IMR-90 (cell line): ENCODE measurements around the gene CLSTN1. TPM values are rescaled to one million over a fixed set of nuclear protein-coding genes. Genes with fewer than 3 reads are reported as not detected.

Experiments used
- ATAC-seq: fragments of 200-7000 bp; cut with Tn5 transposase; 2 replicates; pipeline ENCODE4 v1.9.1; 2020; ENCODE audit warnings: low read depth, mild to moderate bottlenecking, moderate library complexity
- BruUV-seq: library from RNA; stranded (reverse); fragments of 400-500 nt; replicated peaks from 2 replicates; lab custom pipeline; 2021; lab: Mats Ljungman, UMichigan
- CTCF ChIA-PET: fragments of 300-600 bp; formaldehyde crosslinking; extraction: SDS; loops from one replicate; lab custom pipeline; 2021; ENCODE audit warnings: antibody characterized with exemption; lab: Yijun Ruan, JAX
- POLR2A ChIA-PET: fragments of 300-600 bp; sonication (Branson Sonifier 250); formaldehyde crosslinking; loops from one replicate; lab custom pipeline; 2022; ENCODE audit warnings: antibody characterized with exemption; ENCODE audit not compliant: unreplicated experiment; lab: Charles Lee
- DNase-seq: peaks from one replicate; pipeline ENCODE4 v3.0.0; 2013
- H2AFZ ChIP-seq: replicated peaks from 2 replicates; pipeline ENCODE3; 2013; ENCODE audit warnings: low read length, mild to moderate bottlenecking; ENCODE audit not compliant: poor library complexity
- H2AK5ac ChIP-seq: 2 replicates; pipeline ENCODE4 v1.6.1; 2013; ENCODE audit warnings: low read depth, low read length, inconsistent platforms
- H2AK9ac ChIP-seq: replicated peaks from 2 replicates; pipeline ENCODE3; 2013; ENCODE audit warnings: mild to moderate bottlenecking, low read depth, low read length, moderate library complexity; ENCODE audit not compliant: poor library complexity
- H2BK120ac ChIP-seq: 2 replicates; pipeline ENCODE4 v1.6.1; 2013; ENCODE audit warnings: low read depth, low read length, inconsistent platforms
- H2BK15ac ChIP-seq: 3 replicates; pipeline ENCODE4 v1.6.1; 2013; ENCODE audit warnings: low read depth, low read length, inconsistent platforms
- H2BK20ac ChIP-seq: 2 replicates; pipeline ENCODE4 v1.6.1; 2013; ENCODE audit warnings: low read depth, mild to moderate bottlenecking, inconsistent platforms, low read length, moderate library complexity
- H2BK5ac ChIP-seq: 2 replicates; pipeline ENCODE4 v1.6.1; 2013; ENCODE audit warnings: mild to moderate bottlenecking, low read depth, low read length, inconsistent platforms; ENCODE audit not compliant: poor library complexity, severe bottlenecking
- H3K14ac ChIP-seq: replicated peaks from 2 replicates; pipeline ENCODE4 v1.6.1; 2013; ENCODE audit warnings: low read depth, low read length, inconsistent platforms
- H3K18ac ChIP-seq: 2 replicates; pipeline ENCODE4 v1.6.1; 2013; ENCODE audit warnings: low read depth, low read length, control low read depth
- H3K23ac ChIP-seq: 2 replicates; pipeline ENCODE4 v1.6.1; 2013; ENCODE audit warnings: low read depth, low read length, inconsistent platforms
- H3K27ac ChIP-seq: 2 replicates; pipeline ENCODE4 v1.5.1; 2013; ENCODE audit warnings: mild to moderate bottlenecking, control low read depth, low read length; ENCODE audit not compliant: insufficient read depth
- H3K27me3 ChIP-seq: 2 replicates; pipeline ENCODE4 v1.6.1; 2013; ENCODE audit warnings: low read length; ENCODE audit not compliant: control insufficient read depth, insufficient read depth
- H3K36me3 ChIP-seq: 2 replicates; pipeline ENCODE4 v1.6.1; 2013; ENCODE audit warnings: low read length, mixed read lengths; ENCODE audit not compliant: control insufficient read depth, insufficient read depth
- H3K4ac ChIP-seq: 2 replicates; pipeline ENCODE4 v1.6.1; 2013; ENCODE audit warnings: low read depth, low read length, inconsistent platforms
- H3K4me1 ChIP-seq: 2 replicates; pipeline ENCODE4 v1.6.1; 2013; ENCODE audit warnings: low read length, mixed read lengths; ENCODE audit not compliant: control insufficient read depth, insufficient read depth
- H3K4me2 ChIP-seq: 2 replicates; pipeline ENCODE4 v1.6.1; 2013; ENCODE audit warnings: low read depth, mild to moderate bottlenecking, control low read depth, low read length, moderate library complexity
- H3K4me3 ChIP-seq: 2 replicates; pipeline ENCODE4 v1.5.1; 2013; ENCODE audit warnings: low read depth, mild to moderate bottlenecking, control low read depth, low read length, moderate library complexity; ENCODE audit not compliant: insufficient read depth
- H3K56ac ChIP-seq: 2 replicates; pipeline ENCODE4 v1.6.1; 2013; ENCODE audit warnings: low read length, inconsistent platforms; ENCODE audit not compliant: insufficient read depth; ENCODE audit errors: extremely low read depth
- H3K79me1 ChIP-seq, 2 experiments: 2 replicates each; pipeline ENCODE4 v1.6.1; 2013; ENCODE audit warnings: low read length in 2 of 2, inconsistent platforms in 1 of 2, low read depth in 1 of 2
- H3K9ac ChIP-seq: 2 replicates; pipeline ENCODE4 v1.6.1; 2013; ENCODE audit warnings: low read depth, low read length, control low read depth
- H3K9me1 ChIP-seq: 2 replicates; pipeline ENCODE4 v1.6.1; 2013; ENCODE audit warnings: low read length, inconsistent platforms; ENCODE audit not compliant: insufficient read depth
- H3K9me3 ChIP-seq: 2 replicates; pipeline ENCODE4 v1.6.1; 2013; ENCODE audit warnings: low read length; ENCODE audit not compliant: control insufficient read depth, insufficient read depth
- H4K20me1 ChIP-seq: 2 replicates; pipeline ENCODE4 v1.6.1; 2013; ENCODE audit warnings: low read length, inconsistent platforms; ENCODE audit not compliant: insufficient read depth
- H4K5ac ChIP-seq: 2 replicates; pipeline ENCODE4 v1.6.1; 2013; ENCODE audit warnings: mild to moderate bottlenecking, low read depth, low read length, control low read depth
- H4K8ac ChIP-seq, 2 experiments: 2 replicates each; pipeline ENCODE4 v1.6.1; 2013; ENCODE audit warnings: low read depth in 2 of 2, low read length in 2 of 2, control low read depth in 1 of 2, inconsistent platforms in 1 of 2
- H4K91ac ChIP-seq: 2 replicates; pipeline ENCODE4 v1.6.1; 2013; ENCODE audit warnings: low read depth, low read length, inconsistent platforms; ENCODE audit not compliant: insufficient read depth
- BHLHE40 ChIP-seq: fragments of 150-350 bp; IDR thresholded peaks from 2 replicates; pipeline ENCODE4 v1.6.1; 2016; ENCODE audit warnings: mild to moderate bottlenecking, low read depth, low read length
- CEBPB ChIP-seq: IDR thresholded peaks from 2 replicates; pipeline ENCODE4 v1.6.1; 2012; ENCODE audit warnings: low read depth, low read length, improper control_type of control experiment
- MAZ ChIP-seq: IDR thresholded peaks from 2 replicates; pipeline ENCODE4 v1.6.1; 2012; ENCODE audit warnings: low read depth, mild to moderate bottlenecking, low read length, improper control_type of control experiment, moderate library complexity, borderline replicate concordance
- MXI1 ChIP-seq: IDR thresholded peaks from 2 replicates; pipeline ENCODE4 v1.6.1; 2012; ENCODE audit warnings: low read depth, mild to moderate bottlenecking, low read length, moderate library complexity, borderline replicate concordance
- RAD21 ChIP-seq: IDR thresholded peaks from 2 replicates; pipeline ENCODE4 v1.6.1; 2012; ENCODE audit warnings: low read length, improper control_type of control experiment
- RCOR1 ChIP-seq: IDR thresholded peaks from 2 replicates; pipeline ENCODE4 v1.6.1; 2012; ENCODE audit warnings: mild to moderate bottlenecking, low read length, improper control_type of control experiment; ENCODE audit not compliant: insufficient replicate concordance
- WGBS, 2 experiments: methylation state at CpG; one replicate each; pipeline versions ENCODE4 v1.1.5 to v1.1.7; 2013; ENCODE audit warnings: missing lambda C conversion rate in 2 of 2; ENCODE audit not compliant: insufficient read length in 1 of 2; ENCODE audit errors: extremely low coverage in 2 of 2; 5-methylcytosine and 5-hydroxymethylcytosine counted together
- dilution Hi-C: fragments of 300-500 bp; cut with HindIII; formaldehyde crosslinking; loops from one replicate; pipeline ENCODE4 v1.14.3; 2018; ENCODE audit warnings: low sequenced_read_pairs; ENCODE audit not compliant: unreplicated experiment
- in situ Hi-C: fragments of 300-500 bp; cut with MboI; formaldehyde crosslinking; loops from 3 replicates; pipeline ENCODE4 v1.14.3; 2019; ENCODE audit warnings: low sequenced_read_pairs, inconsistent platforms, mixed read lengths
- intact Hi-C: fragments of 100-400 bp; cut with micrococcal nuclease; formaldehyde crosslinking; loops from 2 replicates; pipeline ENCODE4 v1.10.0; 2022
- polyA plus RNA-seq, 3 experiments: library from polyadenylated mRNA; depleted of rRNA; stranded (reverse); fragments of >200 nt; gene quantifications; 2 replicates each; pipeline ENCODE4 v1.2.3, GENCODE V29; 2012; ENCODE audit warnings: low replicate concordance in 1 of 3
- total RNA-seq: library from RNA; depleted of rRNA; stranded (reverse); fragments of >200 nt; gene quantifications from 2 replicates; pipeline ENCODE4 v1.2.3, GENCODE V29; 2012
- TF ChIP-seq, protein P1 (sequence below): fragments of 150-350 bp; IDR thresholded peaks from 2 replicates; pipeline ENCODE4 v1.6.1; 2017; ENCODE audit warnings: mild to moderate bottlenecking, antibody characterized with exemption, low read length, low read depth

Gene CLSTN1
- total and polyA plus RNA-seq, 2 of the 4 experiments (the other 2 are of a cell fraction), result 30.1 to 72.2 TPM

GRCh38 chr1:9822897-9823692 lies 670 bp downstream of the CLSTN1 start:
- no TSS peak for BruUV-seq
- Histone ChIP-seq H2BK120ac (no peak overlapping the region), H2AK5ac (0 out of 2 replicates have a peak overlapping the region, but pooled peaks have one; percentile 0), H3K9me3 (no peaks in the 10 kb centered on the region), H2AFZ (peak overlapping the region; percentile 91), H3K9ac (peak overlapping the region; percentile 88), H3K9me1 (peaks cover 7% of the 10 kb centered on the region; the same call in 1 of the 2 replicates), H3K56ac (no peak overlapping the region; the same call in 1 of the 2 replicates), H4K91ac (no peak overlapping the region; the same call in 1 of the 2 replicates), H2BK15ac (no peak overlapping the region), H3K4me3 (peak overlapping the region; percentile 94), H4K20me1 (peaks cover 31% of the 10 kb centered on the region), H4K5ac (0 out of 2 replicates have a peak overlapping the region, but pooled peaks have one; percentile 21), H3K4me1 (0 out of 2 replicates have a peak, but pooled peaks cover 2% of the 10 kb centered on the region), H3K23ac (peak overlapping the region; percentile 21), H3K4ac (peak overlapping the region; percentile 73), H3K18ac (peak overlapping the region; percentile 39), H4K8ac (no peak overlapping the region; a peak in 1 of 4 replicates), H3K4me2 (peak overlapping the region; percentile 95), H2AK9ac (peak overlapping the region; percentile 83), H2BK20ac (no peak overlapping the region), H3K36me3 (no peaks in the 10 kb centered on the region), H3K79me1 (peaks cover 13 to 34% of the 10 kb centered on the region in 2 experiments), H2BK5ac (no peak overlapping the region), H3K27me3 (no peaks in the 10 kb centered on the region), H3K27ac (peak overlapping the region; percentile 39), H3K14ac (peak overlapping the region; percentile 67)
- DNase-seq (peak; percentile 15), ATAC-seq (peak; percentile 12)
- TF ChIP-seq MAZ (no peak), MXI1 (no peak), RCOR1 (no peak), BHLHE40 (0 out of 2 replicates have a peak, but pooled peaks have one; percentile 1), RAD21 (no peak), CEBPB (no peak)
- TF ChIP-seq, protein P1, sequence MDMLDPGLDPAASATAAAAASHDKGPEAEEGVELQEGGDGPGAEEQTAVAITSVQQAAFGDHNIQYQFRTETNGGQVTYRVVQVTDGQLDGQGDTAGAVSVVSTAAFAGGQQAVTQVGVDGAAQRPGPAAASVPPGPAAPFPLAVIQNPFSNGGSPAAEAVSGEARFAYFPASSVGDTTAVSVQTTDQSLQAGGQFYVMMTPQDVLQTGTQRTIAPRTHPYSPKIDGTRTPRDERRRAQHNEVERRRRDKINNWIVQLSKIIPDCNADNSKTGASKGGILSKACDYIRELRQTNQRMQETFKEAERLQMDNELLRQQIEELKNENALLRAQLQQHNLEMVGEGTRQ, result no peak
- POLR2A ChIA-PET, result no interaction called here
- WGBS, 2 experiments, result 0% methylated on average over 34 of the region's 71 CpGs; no CpG with 5 or more reads in 1 of the 2 experiments
- intact Hi-C loops, result loop anchor here (5.0 kb wide), 1 partner anchor 41 kb away; no protein-coding TSS in a partner anchor
- CTCF ChIA-PET, result no interaction called here
- dilution Hi-C loops, result no loop called here
- in situ Hi-C loops, result no loop called here
